ENCODE data around the gene SCAMP5.

- TF ChIP-seq EZH2 (conservative IDR thresholded peaks at IDR 0.05; ENCODE audit: low read depth, low read length) (no peak), BCL6 (CRISPR knock-in tag; IDR thresholded peaks at IDR 0.05) (no peak), ZFP36 (IDR thresholded peaks at IDR 0.05; ENCODE audit: borderline replicate concordance, low read depth, low read length, partially characterized antibody) (no peak), MEF2D (CRISPR knock-in tag; IDR thresholded peaks at IDR 0.05) (no peak)
Observed at GRCh38 chr15:75028991-75029377, 33.6 kb downstream of the SCAMP5 start.

Data from HepG2 (cell line).